Activated T-cell treated with anti-CD3 and anti-CD28 coated beads, Interleukin-2, amount 50 U/mL, for 72 hours (primary cell): ENCODE data around the gene SSB. TPM values are rescaled to one million over a fixed set of nuclear protein-coding genes. Genes with fewer than 3 reads are reported as not detected.
"Not testable (repeated sequence)": the region's sequence is repeated elsewhere in the genome, so short reads cannot be mapped to it uniquely, and the experiment has no call there.

Experiments used
- ATAC-seq, 2 donors: fragments of 150-1000 bp; cut with Tn5 transposase; replicated peaks in 1 of 2; 2 replicates each; pipeline ENCODE4 v1.10.0; 2021; ENCODE audit warnings: moderate library complexity in 2 of 2, mild to moderate bottlenecking in 1 of 2
- DNase-seq, 2 donors: peaks; one replicate each; pipeline ENCODE4 v3.0.0; 2021 to 2022; ENCODE audit warnings: mixed read lengths in 1 of 2
- H3K27ac Mint-ChIP-seq: one replicate; pipeline ENCODE4 v1.8.0; 2022; ENCODE audit warnings: mild to moderate bottlenecking, moderate library complexity, mixed read lengths
- H3K27me3 Mint-ChIP-seq: one replicate; pipeline ENCODE4 v1.8.0; 2022; ENCODE audit warnings: low read depth, mixed read lengths
- H3K36me3 Mint-ChIP-seq, 2 donors: one replicate each; pipeline ENCODE4 v1.8.0; 2022; ENCODE audit warnings: mixed read lengths in 2 of 2, mild to moderate bottlenecking in 1 of 2; ENCODE audit not compliant: insufficient read depth in 2 of 2
- H3K4me1 Mint-ChIP-seq: one replicate; pipeline ENCODE4 v1.8.0; 2022; ENCODE audit warnings: low read depth, mixed read lengths
- H3K4me3 Mint-ChIP-seq, 2 donors: one replicate each; pipeline ENCODE4 v1.8.0; 2022; ENCODE audit warnings: mild to moderate bottlenecking in 2 of 2, mixed read lengths in 2 of 2, moderate library complexity in 2 of 2
- H3K9me3 Mint-ChIP-seq, 2 donors: one replicate each; pipeline ENCODE4 v1.8.0; 2022; ENCODE audit warnings: mixed read lengths in 2 of 2
- total RNA-seq, 2 donors: library from RNA; stranded (reverse); gene quantifications; one replicate each; pipeline ENCODE4 v1.2.3, GENCODE V29; 2022

Gene SSB
- total RNA-seq, 2 donors from 2014 or later = 65.9 to 75.0 TPM

DNA sequence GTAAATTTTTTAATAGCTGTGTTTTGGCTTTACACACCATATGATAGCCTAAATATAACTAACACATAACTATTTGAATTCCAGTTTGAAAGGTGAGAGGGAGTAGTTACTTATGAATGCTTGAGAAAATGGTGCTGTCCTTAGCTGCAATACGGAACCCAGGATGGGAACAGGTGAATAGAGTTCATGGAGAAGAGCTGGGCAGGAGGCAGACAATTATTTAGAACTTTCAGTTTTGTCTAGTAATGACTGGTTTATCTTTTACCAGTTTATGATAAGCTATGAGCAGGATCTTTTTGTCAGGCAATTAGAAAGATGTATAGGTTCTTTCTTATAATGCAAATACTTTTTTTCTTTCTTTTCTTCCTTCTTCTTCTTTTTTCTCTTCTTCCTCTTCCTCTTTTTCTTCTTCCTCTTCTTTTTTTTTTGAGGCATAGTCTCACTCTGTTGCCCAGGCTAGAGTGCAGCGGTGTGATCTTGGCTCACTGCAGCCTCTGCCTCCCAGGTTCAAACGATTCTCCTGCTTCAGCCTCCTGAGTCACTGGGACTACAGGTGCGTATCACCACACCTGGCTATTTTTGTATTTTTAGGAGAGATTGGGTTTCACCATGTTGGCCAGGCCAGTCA is 54.5 kb downstream of the SSB start:
- no peak overlapping the region for H3K27ac Mint-ChIP-seq
- no peaks in the 10 kb centered on the region for H3K27me3 Mint-ChIP-seq
- peaks cover 8% of the 10 kb centered on the region for H3K4me1 Mint-ChIP-seq
- peaks cover 0 to 5% of the 10 kb centered on the region in 2 donors for H3K36me3 Mint-ChIP-seq
- no peaks in the 10 kb centered on the region for H3K9me3 Mint-ChIP-seq
- no peak overlapping the region for H3K4me3 Mint-ChIP-seq
- ATAC-seq = no peak
- no peak for DNase-seq

DNA sequence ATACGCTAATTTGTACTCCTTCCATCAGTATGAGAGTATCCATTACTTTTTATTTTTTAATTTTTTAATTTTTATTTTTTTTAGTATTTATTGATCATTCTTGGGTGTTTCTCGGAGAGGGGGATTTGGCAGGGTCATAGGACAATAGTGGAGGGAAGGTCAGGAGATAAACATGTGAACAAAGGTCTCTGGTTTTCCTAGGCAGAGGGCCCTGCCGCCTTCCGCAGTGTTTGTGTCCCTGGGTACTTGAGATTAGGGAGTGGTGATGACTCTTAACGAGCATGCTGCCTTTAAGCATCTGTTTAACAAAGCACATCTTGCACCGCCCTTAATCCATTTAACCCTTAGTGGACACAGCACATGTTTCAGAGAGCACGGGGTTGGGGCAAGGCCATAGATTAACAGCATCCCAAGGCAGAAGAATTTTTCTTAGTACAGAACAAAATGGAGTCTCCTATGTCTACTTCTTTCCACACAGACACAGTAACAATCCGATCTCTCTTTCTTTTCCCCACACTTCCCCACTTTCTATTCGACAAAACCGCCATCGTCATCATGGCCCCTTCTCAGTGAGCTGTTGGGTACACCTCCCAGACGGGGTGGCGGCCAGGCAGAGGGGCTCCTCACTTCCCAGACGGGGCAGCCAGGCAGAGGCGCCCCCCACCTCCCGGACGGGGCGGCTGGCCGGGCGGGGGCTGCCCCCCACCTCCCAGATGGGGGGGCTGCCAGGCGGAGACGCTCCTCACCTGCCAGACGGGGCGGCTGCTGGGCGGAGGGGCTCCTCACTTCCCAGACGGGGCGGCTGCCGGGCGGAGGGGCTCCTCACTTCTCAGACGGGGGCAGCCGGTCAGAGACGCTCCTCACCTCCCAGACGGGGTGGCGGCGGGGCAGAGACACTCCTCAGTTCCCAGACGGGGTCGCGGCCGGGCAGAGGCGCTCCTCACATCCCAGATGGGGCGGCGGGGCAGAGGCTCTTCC is 56.9 kb downstream of the SSB start:
- not testable (repeated sequence) for H3K27ac Mint-ChIP-seq, H3K4me3 Mint-ChIP-seq, H3K27me3 Mint-ChIP-seq, H3K4me1 Mint-ChIP-seq, H3K36me3 Mint-ChIP-seq, DNase-seq, ATAC-seq, H3K9me3 Mint-ChIP-seq

DNA sequence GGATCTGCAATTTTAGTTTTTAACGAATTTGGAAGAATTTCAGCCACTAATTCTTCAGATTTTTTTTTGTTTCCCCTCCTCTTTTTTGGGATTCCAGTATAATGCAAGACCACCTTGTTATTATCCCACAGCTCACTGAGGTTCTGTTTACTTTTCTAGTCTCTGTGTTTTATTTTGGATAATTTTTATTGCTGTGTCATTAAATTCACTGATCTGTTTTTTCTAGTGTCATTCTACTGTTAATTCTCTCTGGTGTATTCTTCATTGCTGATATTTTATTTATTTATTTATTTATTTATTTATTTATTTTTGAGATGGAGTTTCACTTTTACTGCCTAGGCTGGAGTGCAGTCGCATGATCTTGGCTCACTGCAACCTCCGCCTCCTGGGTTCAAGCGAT is 60.8 kb downstream of the SSB start:
- Mint-ChIP-seq H3K27ac (no peak overlapping the region), H3K4me1 (peaks cover 12% of the 10 kb centered on the region)

DNA sequence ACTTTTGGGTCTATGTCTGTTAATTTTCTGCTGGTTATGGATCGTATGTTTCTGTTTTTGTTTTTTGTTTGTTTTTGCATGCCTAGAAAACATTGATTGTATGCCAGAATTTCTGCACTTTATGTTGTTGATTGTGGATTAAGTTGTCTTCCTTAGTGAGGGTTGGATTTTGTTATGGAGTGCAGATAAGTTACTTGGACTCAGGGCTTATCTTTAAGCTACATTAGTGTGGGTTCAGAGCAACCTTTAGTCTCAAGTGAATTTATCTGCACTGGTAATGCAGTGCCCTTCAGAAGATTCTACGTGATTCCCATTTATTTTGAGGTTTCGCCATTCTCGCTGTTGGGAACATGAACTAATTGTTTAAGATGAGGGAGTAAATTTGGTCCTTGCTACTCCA is 61.5 kb downstream of the SSB start:
- H3K27me3 Mint-ChIP-seq = no peaks in the 10 kb centered on the region
- H3K4me3 Mint-ChIP-seq = no peak overlapping the region
- ATAC-seq (no peak), DNase-seq (no peak)
- peaks cover 12% of the 10 kb centered on the region for H3K4me1 Mint-ChIP-seq
- H3K36me3 Mint-ChIP-seq = peaks cover 0 to 2% of the 10 kb centered on the region in 2 donors
- no peak overlapping the region for H3K27ac Mint-ChIP-seq
- no peaks in the 10 kb centered on the region for H3K9me3 Mint-ChIP-seq

More for the DNA sequence above, 60.8 kb downstream of the SSB start:
- Mint-ChIP-seq H3K36me3 (peaks cover 0 to 2% of the 10 kb centered on the region in 2 donors), H3K4me3 (no peak overlapping the region), H3K27me3 (no peaks in the 10 kb centered on the region), H3K9me3 (no peaks in the 10 kb centered on the region)
- ATAC-seq (no peak), DNase-seq (no peak)

Other genes starting within 250 kb of the SSB start
- 10 to 100 TPM; 40.4 to 46.3 TPM for gene FASTKD1, start 225.0 kb upstream of the SSB start, total RNA-seq
- gene PPIG, start 214.5 kb upstream of the SSB start, total RNA-seq = 10 to 100 TPM; 67.4 to 80.0 TPM
- under 1 TPM in 1 of 2 donors, not detected in 1; 0.22 TPM for gene CFAP210, start 104.5 kb upstream of the SSB start, total RNA-seq
- gene PHOSPHO2, start 104.4 kb upstream of the SSB start, total RNA-seq = 1 to 10 TPM; 3.4 to 4.4 TPM
- 1 to 10 TPM; 8.0 to 9.4 TPM for gene KLHL23, start 65.0 kb upstream of the SSB start, total RNA-seq
- gene METTL5, start 26.0 kb downstream of the SSB start, total RNA-seq = 100 to 1,000 TPM in 1 of 2 donors, 10 to 100 TPM in 1; 84.0 to 110 TPM
- 10 to 100 TPM; 21.0 to 23.6 TPM for gene UBR3, start 28.6 kb downstream of the SSB start, total RNA-seq